Thoracic aorta (tissue), 2 donors: ENCODE data around the gene RDH13. TPM values are rescaled to one million over a fixed set of nuclear protein-coding genes. Genes with fewer than 3 reads are reported as not detected.

Experiments
- ATAC-seq: fragments of 150-250 bp; one replicate; pipeline ENCODE4 v1.8.0; 2017; ENCODE audit warnings: low read depth; ENCODE audit not compliant: insufficient number of reproducible peaks, low FRiP score
- DNase-seq: peaks from one replicate; pipeline ENCODE4 v3.0.0-alpha.2; 2020; ENCODE audit warnings: low spot score
- H3K27ac ChIP-seq, 2 donors: fragments of 200-600 bp; sonication (generic); 1 replicate in 1 of 2; 2 replicates in 1 of 2; pipeline ENCODE4 v1.5.1; 2016; ENCODE audit warnings: mild to moderate bottlenecking in 2 of 2, moderate library complexity in 2 of 2
- H3K27me3 ChIP-seq: fragments of 200-600 bp; sonication (generic); replicated peaks from 2 replicates; pipeline ENCODE4 v1.6.0; 2016; ENCODE audit warnings: mild to moderate bottlenecking; ENCODE audit not compliant: insufficient read depth
- H3K36me3 ChIP-seq: fragments of 200-600 bp; sonication (generic); one replicate; pipeline ENCODE4 v1.5.1; 2016
- H3K4me1 ChIP-seq, 2 donors: fragments of 200-600 bp; sonication (generic); 1 replicate in 1 of 2; 2 replicates in 1 of 2; pipeline versions ENCODE4 v1.5.1 to v1.6.0; 2016; ENCODE audit warnings: low read depth in 2 of 2, mild to moderate bottlenecking in 1 of 2; ENCODE audit not compliant: control insufficient read depth in 1 of 2
- H3K4me3 ChIP-seq: fragments of 200-600 bp; sonication (generic); 2 replicates; pipeline ENCODE4 v1.5.1; 2016; ENCODE audit warnings: mild to moderate bottlenecking
- H3K9me3 ChIP-seq: fragments of 200-600 bp; sonication (generic); 2 replicates; pipeline ENCODE4 v1.5.1; 2016
- total RNA-seq, 2 donors: library from RNA; depleted of rRNA; stranded (reverse); fragments of >200 nt; gene quantifications; one replicate each; pipeline versions ENCODE4 v1.1.0 to v1.2.3, GENCODE V29; 2016
- TF ChIP-seq, protein P1 (sequence below): fragments of 200-600 bp; sonication (generic); IDR thresholded peaks from one replicate; pipeline ENCODE4 v1.5.1; 2019; ENCODE audit warnings: antibody characterized with exemption

The RDH13 gene
- total RNA-seq, 2 donors from 2014 or later, result 22.2 to 23.6 TPM

DNA sequence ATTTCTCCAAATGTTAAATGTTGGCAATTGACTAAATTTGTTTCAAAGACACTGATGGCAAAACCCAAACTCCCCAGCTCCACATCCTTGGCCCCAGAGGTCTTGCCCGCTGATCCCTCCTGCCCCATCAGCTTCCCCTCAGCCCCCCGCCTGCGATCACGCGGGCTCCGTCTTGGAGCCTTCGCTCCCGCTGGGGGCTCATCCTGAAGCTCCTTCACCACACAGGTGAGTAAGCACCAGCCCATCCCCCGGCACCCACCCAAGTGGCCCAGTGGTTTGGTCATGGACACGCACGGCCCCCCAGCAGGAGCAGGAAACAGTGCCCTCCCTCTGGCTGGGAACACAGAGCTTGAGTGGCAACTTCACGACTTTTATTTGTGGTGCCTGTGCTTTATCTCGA lies 27.6 kb upstream of the RDH13 start:
- ATAC-seq (no peak), DNase-seq (no peak)
- Histone ChIP-seq H3K4me1 (peaks cover 21 to 26% of the 10 kb centered on the region in 2 donors), H3K27me3 (no peaks in the 10 kb centered on the region), H3K4me3 (no peak overlapping the region), H3K36me3 (peaks cover 38% of the 10 kb centered on the region), H3K9me3 (no peaks in the 10 kb centered on the region), H3K27ac (no peak overlapping the region)
- TF ChIP-seq, protein P1, sequence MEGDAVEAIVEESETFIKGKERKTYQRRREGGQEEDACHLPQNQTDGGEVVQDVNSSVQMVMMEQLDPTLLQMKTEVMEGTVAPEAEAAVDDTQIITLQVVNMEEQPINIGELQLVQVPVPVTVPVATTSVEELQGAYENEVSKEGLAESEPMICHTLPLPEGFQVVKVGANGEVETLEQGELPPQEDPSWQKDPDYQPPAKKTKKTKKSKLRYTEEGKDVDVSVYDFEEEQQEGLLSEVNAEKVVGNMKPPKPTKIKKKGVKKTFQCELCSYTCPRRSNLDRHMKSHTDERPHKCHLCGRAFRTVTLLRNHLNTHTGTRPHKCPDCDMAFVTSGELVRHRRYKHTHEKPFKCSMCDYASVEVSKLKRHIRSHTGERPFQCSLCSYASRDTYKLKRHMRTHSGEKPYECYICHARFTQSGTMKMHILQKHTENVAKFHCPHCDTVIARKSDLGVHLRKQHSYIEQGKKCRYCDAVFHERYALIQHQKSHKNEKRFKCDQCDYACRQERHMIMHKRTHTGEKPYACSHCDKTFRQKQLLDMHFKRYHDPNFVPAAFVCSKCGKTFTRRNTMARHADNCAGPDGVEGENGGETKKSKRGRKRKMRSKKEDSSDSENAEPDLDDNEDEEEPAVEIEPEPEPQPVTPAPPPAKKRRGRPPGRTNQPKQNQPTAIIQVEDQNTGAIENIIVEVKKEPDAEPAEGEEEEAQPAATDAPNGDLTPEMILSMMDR, result no peak

DNA sequence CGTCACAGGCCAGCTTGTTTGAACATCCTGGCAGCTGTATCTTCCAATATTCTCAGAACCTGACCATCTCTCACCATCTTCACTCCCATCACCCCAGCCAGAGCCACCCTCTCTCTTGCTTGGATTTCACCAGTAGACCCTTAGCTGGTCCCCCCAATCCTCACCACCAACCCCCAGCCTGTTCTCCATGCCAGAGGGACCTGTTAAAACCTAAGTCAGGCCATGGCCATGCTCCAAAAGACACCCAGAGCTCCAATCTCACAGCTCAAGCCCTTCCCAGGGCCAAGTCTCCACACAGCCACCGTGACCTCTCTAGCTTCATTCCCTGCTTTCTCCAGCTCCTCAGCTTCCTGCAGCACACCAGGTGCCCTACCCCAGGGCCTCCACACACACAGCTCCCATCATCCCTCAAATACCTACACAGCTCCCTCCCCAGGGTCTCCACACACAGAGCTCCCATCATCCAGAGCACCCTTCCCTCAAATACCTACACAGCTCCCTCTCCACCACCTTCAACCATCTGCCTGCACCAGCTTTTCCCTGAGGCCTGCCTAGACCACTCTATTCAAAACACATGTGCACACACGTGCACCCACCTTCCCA lies 26.5 kb upstream of the RDH13 start:
- Histone ChIP-seq H3K27ac (no peak overlapping the region), H3K27me3 (no peaks in the 10 kb centered on the region), H3K9me3 (no peaks in the 10 kb centered on the region), H3K36me3 (peaks cover 27% of the 10 kb centered on the region), H3K4me3 (no peak overlapping the region), H3K4me1 (peaks cover 21 to 26% of the 10 kb centered on the region in 2 donors)
- TF ChIP-seq, protein P1, result no peak
- DNase-seq, result no peak
- ATAC-seq, result no peak

DNA sequence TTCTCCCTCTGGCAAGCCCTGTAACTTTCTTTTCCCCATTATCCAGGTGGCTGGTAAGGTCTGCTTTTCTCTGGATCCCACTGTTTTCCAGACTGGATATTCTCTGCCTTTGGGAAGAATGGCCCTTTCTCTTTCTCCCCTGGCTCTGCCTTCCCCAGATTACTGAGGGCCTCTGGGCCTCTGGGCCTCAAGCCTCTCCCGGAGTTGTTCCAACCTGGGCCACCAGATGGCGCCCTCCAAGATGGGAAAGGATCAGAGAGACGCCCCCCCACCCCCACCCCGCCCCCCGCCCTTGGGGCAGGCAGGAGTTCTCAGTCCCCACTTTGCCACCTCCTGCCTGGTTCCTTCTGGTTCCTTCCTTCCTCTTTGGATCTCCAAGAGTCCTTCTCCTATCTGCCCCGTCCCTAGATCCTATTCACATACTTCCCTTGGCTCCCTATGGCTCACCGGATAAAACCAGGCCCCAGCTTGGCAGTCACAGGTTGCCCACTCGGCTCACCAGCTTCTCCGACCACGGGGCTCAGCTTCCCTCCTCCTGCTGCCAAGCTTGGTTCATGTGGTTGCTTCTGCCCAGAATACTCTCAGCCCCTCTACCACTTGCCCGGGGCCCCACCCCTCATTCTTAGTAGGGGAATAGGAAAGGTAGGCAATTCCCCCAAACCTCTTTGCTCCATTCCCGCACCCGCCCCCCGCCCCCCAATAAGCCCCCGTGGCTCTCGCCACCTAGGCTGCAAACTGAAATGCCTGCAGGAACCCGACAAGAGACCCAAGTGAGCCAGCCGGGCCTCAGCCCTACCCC lies 25.8 kb upstream of the RDH13 start:
- Histone ChIP-seq H3K9me3 (no peaks in the 10 kb centered on the region), H3K27me3 (peaks cover 6% of the 10 kb centered on the region), H3K36me3 (peaks cover 23% of the 10 kb centered on the region), H3K4me3 (no peak overlapping the region), H3K27ac (no peak overlapping the region), H3K4me1 (peaks cover 21 to 26% of the 10 kb centered on the region in 2 donors)
- ATAC-seq, result no peak
- TF ChIP-seq, protein P1, result peak; percentile 86
- DNase-seq, result peak; percentile 37

DNA sequence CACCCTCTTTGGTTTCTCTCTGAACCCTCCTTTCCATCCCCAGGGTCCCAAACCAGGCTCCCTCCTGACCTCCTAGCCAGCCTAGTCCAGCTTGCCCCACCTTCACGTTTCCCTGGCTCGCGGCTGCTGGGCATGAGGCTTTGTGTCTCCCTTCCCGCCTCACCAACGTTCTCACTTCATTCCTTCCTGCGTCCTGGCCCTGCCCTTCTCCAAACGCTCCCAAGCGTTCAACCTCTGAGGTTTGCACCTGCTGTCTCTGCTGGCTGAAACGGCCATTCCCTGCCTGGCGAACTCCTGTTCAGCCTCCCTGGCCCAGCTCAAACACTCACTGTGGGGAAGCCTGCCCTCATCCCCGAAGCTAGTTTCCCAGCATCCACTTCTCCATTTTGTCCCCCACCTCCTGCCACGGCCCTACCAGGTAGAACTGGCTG lies 25.1 kb upstream of the RDH13 start:
- DNase-seq (no peak), ATAC-seq (no peak)
- H3K4me1 ChIP-seq, result peaks cover 21 to 26% of the 10 kb centered on the region in 2 donors
- TF ChIP-seq, protein P1, result no peak
- peaks cover 13% of the 10 kb centered on the region for H3K27me3 ChIP-seq
- no peaks in the 10 kb centered on the region for H3K9me3 ChIP-seq
- H3K4me3 ChIP-seq, result no peak overlapping the region
- H3K27ac ChIP-seq, result peak overlapping the region in 1 of 2 donors; percentile 8
- peaks cover 23% of the 10 kb centered on the region for H3K36me3 ChIP-seq

DNA sequence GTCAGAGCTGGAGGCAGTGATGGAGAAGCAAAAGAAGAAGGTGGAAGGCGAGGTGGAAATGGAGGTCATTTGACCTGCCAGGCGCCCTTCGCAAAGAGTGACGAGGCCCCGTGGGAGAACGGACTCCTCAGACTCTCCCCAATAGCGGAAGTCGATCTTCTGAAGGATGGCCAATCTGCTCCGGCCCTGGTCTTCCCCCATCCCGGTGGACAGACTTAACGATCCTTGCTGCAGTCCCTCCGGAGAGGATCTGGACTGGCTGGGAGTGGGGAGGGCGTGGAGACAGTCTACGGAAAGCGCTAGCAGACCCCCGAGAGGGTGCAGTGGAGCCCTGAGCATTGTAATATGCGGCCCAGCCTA lies 24.6 kb upstream of the RDH13 start:
- H3K27ac ChIP-seq, result no peak overlapping the region
- peaks cover 15% of the 10 kb centered on the region for H3K27me3 ChIP-seq
- H3K4me1 ChIP-seq, result peaks cover 21 to 26% of the 10 kb centered on the region in 2 donors
- H3K36me3 ChIP-seq, result peaks cover 18% of the 10 kb centered on the region
- no peaks in the 10 kb centered on the region for H3K9me3 ChIP-seq
- ATAC-seq, result no peak
- H3K4me3 ChIP-seq, result peak overlapping the region; percentile 75
- no peak for DNase-seq
- TF ChIP-seq, protein P1, result no peak
